ENCODE measurements around the gene ABHD10. TPM values are rescaled to one million over a fixed set of nuclear protein-coding genes. Genes with fewer than 3 reads are reported as not detected.

The ABHD10 gene
- total and polyA plus RNA-seq, 10 of the 15 experiments (the other 5 are each of a cell fraction or from before 2014, with no cell fraction given), result 12.3 to 51.0 (median 28.9) TPM

DNA sequence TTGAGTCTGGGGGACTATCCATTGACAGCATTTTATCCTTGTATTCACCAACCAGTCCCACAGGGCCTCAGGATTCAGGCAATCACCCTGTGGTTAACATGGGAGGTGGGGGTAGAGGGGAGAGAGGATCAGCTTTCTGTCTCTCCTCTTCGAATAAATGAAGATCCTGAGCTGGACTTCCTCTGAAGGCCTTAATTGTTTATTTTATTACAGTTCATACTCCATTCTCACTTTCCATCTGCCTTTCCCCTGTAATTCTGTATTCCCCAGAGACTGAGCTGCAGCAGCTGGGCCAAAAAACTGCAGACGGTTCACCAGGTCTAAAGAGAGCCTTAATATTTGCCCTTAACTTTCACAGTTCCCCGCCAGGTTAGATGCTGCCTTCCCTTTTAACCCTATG, 31.8 kb downstream of the ABHD10 start:
- H3K4me2 ChIP-seq (ENCODE audit: control insufficient read depth, insufficient read depth), result no peak overlapping the region
- H3K4me3 ChIP-seq, result no peak overlapping the region
- TF ChIP-seq MYC (IDR thresholded peaks at IDR 0.05; ENCODE audit: insufficient read depth, insufficient read length, insufficient replicate concordance, low read length, severe bottlenecking), result no peak
- TF ChIP-seq, protein P1, sequence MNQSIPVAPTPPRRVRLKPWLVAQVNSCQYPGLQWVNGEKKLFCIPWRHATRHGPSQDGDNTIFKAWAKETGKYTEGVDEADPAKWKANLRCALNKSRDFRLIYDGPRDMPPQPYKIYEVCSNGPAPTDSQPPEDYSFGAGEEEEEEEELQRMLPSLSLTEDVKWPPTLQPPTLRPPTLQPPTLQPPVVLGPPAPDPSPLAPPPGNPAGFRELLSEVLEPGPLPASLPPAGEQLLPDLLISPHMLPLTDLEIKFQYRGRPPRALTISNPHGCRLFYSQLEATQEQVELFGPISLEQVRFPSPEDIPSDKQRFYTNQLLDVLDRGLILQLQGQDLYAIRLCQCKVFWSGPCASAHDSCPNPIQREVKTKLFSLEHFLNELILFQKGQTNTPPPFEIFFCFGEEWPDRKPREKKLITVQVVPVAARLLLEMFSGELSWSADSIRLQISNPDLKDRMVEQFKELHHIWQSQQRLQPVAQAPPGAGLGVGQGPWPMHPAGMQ (IDR thresholded peaks at IDR 0.05; ENCODE audit: borderline replicate concordance), result no peak
- TF ChIP-seq SIX5 (IDR thresholded peaks at IDR 0.05; ENCODE audit: low read depth, low read length, severe bottlenecking), result no peak
- no peak for TF ChIP-seq ZNF384 (IDR thresholded peaks at IDR 0.05; ENCODE audit: borderline replicate concordance, low read depth, low read length)
- TF ChIP-seq ATF7 (IDR thresholded peaks at IDR 0.05; ENCODE audit: low read depth), result no peak
- intact Hi-C loops (cut with micrococcal nuclease; ENCODE audit: unreplicated experiment), result no loop called here
- H2AFZ ChIP-seq (ENCODE audit: control insufficient read depth, low read depth, low read length), result no peak overlapping the region
- ATAC-seq, result no peak
- no peaks in the 10 kb centered on the region; a peak in 1 of 4 replicates for H3K27me3 ChIP-seq (replicated peaks in 1 of 2; ENCODE audit: control insufficient read depth in 2 of 2, insufficient read depth in 2 of 2, low read length in 1 of 2)
- in situ Hi-C loops (cut with MboI), result no loop called here
- H3K79me2 ChIP-seq (ENCODE audit: control insufficient read depth, insufficient read depth, low read length), result no peaks in the 10 kb centered on the region
- POLR2A ChIA-PET, result no interaction called here
- no peaks in the 10 kb centered on the region for H3K36me3 ChIP-seq (ENCODE audit: control insufficient read depth in 2 of 2, insufficient read depth in 2 of 2, low read length in 1 of 2)
- H4K20me1 ChIP-seq (ENCODE audit: control insufficient read depth, insufficient read depth), result no peaks in the 10 kb centered on the region
- DNase-seq (ENCODE audit: low read depth, low spot score), result no peak
- H3K9ac ChIP-seq (ENCODE audit: control insufficient read depth, insufficient read depth, low read length), result no peak overlapping the region
- no peaks in the 10 kb centered on the region for H3K4me1 ChIP-seq (ENCODE audit: control insufficient read depth, insufficient read depth, low read length)
- no TSS peak for BruUV-seq (replicated peaks)
- CTCF ChIA-PET, result interaction anchor here (1.2 to 10.9 kb wide), 4 partner anchors 10 to 342 kb away, joined by 3 to 467 read pairs (median 48); partner anchors contain the start of gene TAGLN3
- SMC1A ChIA-PET (ENCODE audit: uncharacterized antibody, unreplicated experiment), result interaction anchor here (1.3 to 15.1 kb wide), 3 partner anchors 16 to 293 kb away, joined by 3 to 417 read pairs (median 123); partner anchors contain the start of gene TAGLN3
- 65% methylated on average over 3 of the region's 3 CpGs for WGBS (ENCODE audit: insufficient coverage, insufficient replicate concordance, low lambda C conversion rate, missing lambda C conversion rate)
- no peaks in the 10 kb centered on the region for H3K9me3 ChIP-seq (replicated peaks; ENCODE audit: control insufficient read depth, insufficient read depth, low read length)
- FAIRE-seq, result no peak
- RAD21 ChIA-PET (ENCODE audit: unreplicated experiment), result interaction anchor here (2.1 to 6.0 kb wide), 3 partner anchors 12 to 116 kb away, joined by 8 to 158 read pairs (median 31); partner anchors contain the start of gene TAGLN3
- no peak overlapping the region for H3K27ac ChIP-seq (ENCODE audit: control insufficient read depth, insufficient read depth)

Data from GM12878 (cell line).